Measurements from ENCODE around the gene BST2.
A peak's percentile ranks its signal among the peaks of the same experiment; 100 is the strongest.

BST2 gene, protein sequence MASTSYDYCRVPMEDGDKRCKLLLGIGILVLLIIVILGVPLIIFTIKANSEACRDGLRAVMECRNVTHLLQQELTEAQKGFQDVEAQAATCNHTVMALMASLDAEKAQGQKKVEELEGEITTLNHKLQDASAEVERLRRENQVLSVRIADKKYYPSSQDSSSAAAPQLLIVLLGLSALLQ

DNA sequence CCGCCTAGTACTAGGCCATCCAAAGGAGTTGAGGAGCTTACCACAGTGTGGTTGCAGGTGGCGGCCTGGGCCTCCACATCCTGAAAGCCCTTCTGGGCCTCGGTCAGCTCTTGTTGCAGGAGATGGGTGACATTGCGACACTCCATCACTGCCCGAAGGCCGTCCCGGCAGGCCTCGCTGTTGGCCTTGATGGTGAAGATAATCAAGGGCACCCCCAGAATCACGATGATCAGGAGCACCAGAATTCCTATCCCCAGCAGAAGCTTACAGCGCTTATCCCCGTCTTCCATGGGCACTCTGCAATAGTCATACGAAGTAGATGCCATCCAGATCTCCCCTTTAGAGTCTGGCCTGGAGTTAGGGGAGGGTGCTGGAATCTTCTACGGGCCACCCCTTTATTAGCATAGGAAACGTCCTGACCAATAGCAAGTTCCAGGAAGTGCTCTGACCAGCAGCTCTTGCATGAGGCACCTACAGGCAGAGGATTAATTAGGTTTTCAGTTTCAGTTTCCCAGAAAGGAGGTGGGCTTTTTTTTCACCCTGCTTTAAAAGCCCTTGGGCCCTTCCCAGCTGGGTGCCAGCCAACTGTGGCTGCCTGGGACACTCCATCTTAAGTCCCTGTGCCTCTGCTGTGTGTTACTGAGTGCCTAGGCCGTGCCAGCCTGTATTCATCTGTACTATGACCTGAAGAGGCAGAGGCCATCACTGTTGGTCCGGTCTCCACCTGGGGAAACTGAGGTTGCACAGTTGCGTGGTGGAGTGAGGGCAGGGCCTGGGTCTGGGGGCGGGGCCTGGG is at the start of gene BST2:
Gene BST2 (minus strand): TSS at position 381 of the 796 bp plus-strand sequence. CDS start 55 bp downstream, at position 326.
- peak; percentile 80 for DNase-seq (ENCODE audit: low spot score)

DNA sequence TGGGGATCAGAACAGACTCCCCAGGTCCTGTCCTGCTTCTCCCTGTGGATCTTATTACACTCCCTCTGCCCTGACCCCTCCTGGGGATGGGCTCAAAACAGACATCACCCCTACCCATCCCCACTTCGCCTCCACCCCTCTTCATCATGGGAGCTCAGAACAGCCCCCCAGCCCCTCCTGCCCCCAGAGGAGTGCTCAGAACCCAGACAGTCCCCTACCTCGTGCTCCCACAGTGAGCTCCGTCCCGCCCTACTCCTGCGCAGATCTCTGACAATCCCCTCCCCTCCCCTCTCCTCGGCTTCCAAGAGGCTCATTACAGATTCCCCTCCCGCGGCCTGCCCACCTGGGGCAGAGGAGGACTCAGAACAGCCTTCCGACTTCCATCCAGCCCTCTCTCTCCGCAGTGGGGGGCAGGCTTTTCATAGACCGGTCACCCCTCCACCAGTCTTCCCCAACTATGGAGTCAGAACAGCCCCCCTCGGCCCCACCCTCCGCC is 49.2 kb upstream of the BST2 start:
- DNase-seq (ENCODE audit: low spot score) = peak; percentile 72

DNA sequence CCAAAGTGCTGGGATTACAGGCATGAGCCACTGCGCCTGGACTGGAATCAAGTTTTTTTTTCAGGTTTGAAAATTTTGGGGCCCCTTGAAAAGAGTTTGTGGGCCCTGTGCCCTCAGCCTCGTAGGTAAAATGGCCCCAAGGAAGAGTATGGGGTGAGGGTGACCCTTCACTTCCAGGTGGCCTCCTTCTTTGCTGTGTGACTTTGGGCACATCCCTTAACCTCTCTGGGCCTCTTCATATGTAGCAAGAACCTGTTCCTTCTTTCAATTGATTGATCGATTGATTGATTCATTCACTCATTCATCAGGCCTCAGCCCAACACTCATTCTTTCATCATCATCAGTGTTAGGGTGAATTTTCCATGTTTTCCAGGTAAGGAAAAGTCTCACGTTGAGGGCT is 46.4 kb upstream of the BST2 start:
- DNase-seq (ENCODE audit: low spot score) = no peak

DNA sequence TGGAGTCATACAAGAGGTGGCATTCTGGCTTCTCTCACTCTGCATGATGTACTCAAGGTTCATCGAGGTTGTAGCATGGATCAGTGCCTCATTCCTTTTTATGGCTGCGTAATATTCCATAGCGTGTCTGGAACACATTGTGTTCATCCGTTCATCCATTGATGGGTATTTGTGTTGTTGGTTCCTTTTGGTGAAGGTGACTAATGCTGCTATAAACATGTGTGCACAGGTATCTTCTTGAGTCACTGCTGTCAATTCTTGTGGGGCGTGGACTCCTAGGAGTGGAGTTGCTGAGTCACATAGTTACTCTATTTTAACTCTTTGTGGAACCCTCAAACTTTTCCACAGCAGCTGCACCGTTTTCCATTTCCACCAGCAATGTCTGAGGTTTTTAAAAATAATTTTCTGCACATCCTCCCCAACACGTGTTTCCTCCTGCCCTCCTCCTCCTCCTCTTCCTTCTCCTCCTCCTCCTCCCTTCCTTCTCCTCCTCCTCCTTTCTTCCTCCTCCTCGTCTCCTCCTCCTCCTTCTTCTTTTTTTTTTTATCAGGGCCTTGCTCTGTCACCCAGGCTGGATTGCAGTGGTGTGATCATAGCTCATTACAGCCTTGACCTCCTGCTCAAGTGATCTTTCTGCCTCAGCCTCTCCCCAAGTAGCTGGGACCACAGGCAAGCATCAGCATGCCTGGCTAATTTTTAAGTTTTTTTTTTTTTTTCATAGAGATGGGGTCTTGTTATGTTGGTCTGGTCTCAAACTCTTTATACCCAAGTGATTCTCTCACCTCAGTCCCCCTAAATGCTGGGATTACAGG is 45.0 kb upstream of the BST2 start:
- DNase-seq (ENCODE audit: low spot score) = no peak

DNA sequence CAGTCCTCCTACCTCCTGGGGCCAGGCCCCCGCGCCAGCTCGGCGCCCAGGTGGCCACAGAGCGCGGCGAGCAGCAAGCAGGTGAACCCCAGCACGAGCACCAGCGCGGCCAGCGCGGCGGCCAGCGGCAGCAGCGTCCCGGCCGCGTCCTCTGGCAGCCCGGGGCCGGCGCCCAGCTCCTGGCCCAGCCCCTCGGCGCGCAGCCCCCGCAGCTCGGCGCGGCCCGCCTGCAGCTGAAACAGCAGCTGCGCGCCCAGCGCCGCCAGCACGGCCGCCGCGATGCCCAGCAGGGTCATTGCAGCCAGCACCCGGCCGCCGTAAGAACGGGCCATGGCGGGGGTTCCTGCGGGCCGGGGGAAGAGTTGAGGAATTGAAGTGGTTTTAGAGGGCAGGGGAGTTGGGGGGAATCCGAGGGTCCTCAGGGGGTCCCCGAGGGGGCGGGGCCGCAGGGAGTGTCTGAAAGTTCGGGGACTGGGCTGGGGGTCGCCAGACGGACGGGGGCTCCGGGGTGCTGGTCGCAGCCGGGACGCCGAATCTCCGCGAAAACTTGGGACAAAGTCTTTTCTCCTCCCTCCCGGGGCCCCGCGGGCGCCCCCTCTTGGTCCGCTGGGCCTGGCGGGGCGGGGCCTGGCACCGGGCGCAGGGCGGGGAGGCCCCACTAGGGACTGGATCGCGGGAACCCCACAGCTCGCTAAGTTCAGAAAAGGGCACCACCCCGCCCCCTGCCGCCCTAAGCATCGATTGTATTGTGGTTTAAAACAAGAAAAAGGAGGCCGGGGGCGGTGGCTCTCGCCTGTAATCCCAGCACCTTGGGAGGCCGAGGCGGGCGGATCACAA is 42.9 kb upstream of the BST2 start, which contains the start of gene TMEM221:
Gene TMEM221 (minus strand): TSS at position 538 of the 837 bp plus-strand sequence. CDS start 206 bp downstream, at position 332.
- peak; percentile 84 for DNase-seq (ENCODE audit: low spot score)

DNA sequence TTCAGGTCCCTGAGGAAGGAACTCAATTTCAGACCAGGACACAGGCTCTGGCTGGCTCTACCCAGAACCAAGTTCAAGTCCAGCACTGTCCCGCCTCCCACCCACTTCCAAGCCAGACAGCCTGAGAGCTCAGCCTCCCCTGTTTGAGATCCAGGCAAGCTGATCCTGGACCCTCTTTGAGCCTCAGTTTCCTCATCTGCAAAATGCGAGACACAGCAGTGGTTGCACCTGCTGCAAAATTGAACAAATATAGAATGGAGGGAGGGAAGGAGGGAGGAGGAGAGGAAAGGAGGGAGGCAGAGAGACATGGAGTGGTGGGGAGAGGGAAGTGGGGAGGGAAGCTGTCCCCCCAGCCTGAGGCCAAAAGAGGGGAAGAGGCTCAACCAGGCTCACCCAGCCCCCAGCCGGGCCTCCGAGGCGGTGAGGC is 42.3 kb upstream of the BST2 start:
- DNase-seq (ENCODE audit: low spot score) = no peak

DNA sequence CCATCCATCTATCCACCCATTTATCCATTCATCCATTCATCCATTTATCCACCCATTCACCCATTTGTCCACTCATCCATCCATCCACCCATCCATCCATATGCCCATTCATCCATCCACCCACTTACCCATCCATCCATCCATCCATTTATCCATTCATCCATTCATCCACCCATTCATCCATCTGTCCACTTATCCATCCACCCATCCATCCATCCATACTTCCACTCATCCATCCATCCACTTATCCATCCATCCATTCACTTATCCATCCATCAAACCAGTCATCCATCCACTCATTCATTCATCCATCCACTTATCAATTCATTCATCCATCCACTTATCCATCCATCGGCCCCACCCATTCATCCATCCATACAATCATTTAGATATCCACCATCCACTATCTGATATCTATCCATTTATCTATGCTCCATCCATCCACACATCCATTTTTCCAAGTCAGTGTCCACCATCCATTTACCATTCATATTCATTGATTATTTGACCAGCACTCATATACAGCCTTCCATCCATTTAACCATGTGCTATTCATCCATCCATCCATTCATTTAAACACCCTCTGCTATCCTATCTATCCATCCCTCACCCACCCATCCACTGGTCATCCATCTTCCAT is 40.2 kb upstream of the BST2 start:
- no peak for DNase-seq (ENCODE audit: low spot score)

DNA sequence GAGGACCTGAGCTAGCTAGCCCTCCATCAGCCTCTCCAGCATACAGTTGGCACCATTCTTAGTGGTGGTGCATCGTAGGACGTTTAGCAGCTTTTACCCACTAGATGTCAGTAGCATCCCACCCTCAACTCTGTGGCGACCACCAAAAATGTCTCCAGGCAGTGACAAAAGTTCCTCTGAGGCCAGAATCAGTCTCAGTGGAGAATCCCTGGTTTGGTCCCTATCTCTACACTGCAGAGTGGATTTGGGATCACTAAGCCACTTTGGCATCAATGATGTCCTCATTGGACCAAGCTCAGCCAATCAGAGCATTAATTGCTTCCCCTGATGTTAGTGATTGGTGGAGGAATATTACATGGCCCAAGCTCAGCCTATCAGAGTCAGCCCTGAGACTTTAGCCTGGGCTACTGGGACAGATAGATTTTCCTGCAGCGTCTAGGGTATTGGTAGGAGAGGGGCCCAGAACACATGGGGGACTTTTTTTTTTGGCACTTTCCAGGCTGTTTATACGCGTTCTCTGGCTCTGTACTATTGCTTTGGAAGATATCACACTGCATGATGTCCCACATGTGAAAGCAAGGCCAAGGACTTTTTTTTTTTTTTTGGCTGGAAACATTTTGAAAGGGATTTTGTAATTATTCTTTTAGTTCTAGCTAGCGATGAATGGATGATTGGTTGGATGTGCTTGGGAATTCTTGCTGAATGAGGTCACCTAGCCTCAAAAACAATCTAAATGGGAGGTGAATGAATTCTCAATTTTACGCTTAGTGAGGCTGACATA is 36.0 kb upstream of the BST2 start:
- peak; percentile 63 for DNase-seq (ENCODE audit: low spot score)

DNA sequence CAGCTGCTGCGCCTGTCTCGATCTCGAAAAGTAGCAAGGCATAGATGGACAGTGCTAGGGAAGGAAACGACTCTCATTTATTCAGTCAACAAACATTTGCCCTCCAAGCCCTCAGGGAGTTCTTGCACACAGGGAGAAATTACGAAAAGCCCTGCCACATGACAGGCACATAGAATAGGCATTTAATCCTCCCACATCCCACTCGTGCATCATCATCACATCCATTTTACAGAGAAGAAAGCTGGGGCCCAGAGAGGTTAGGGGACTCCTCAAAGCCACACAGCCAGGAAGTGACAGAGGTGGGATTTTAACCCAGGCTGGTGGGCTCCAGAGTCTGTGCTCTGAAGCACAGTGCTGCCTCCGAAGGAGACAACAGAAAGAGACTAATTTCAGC is 31.4 kb upstream of the BST2 start:
- DNase-seq (ENCODE audit: low spot score) = no peak

DNA sequence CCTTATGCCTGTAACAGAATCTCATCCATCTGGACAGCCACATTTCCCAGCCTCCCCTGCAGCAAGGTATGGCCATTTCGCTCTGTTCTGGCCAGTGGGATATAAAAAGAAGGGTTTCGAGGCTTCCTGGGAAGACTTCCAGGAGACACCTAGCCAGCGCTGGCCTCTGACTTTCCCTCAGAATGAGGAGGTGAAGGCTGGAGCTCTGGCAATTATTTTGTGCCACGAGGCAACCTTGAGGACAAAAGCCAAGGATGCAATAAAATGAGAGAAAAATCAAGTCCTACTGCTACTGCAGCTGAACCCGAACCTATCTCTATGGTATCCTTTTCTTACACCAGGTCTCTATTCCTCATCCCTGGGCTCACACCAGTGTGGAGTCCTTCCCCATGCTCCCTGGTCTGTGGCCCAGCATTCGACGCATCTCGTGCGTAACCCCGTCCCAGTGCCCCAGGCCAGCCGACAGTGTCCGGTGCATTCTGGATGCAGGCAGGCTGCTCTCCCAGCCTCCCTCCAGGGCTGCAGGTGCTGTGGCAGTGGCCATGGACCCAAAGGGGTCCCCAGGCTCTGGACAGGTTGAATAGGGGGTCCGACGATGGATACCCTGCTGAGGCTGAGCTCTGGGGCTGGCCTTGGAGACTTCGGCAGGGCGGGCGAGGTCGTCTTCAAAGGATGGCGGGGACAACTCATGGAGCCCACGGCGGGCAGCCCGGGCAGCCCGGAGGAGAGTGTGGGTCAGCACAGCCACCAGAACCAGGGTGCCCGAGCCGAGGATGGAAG is 30.9 kb upstream of the BST2 start:
- no peak for DNase-seq (ENCODE audit: low spot score)

DNA sequence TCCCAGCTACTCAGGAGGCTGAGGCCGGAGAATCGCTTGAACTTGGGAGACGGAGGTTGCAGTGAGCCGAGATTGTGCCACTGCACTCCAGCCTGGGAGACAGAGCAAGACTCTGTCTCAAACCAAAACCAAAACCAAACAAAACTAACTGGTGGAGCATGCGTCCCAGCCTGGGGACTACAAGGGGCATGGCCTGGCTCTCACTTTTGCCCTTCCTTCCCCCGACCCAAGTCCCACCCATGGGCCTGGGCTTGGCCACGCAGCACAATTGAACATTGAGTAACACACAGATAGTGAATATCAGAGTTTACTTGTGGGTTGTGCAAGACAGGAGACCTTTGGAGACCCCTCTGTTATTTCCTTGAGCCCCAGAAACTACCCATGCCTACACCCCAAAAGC is 29.8 kb upstream of the BST2 start:
- DNase-seq (ENCODE audit: low spot score) = no peak

DNA sequence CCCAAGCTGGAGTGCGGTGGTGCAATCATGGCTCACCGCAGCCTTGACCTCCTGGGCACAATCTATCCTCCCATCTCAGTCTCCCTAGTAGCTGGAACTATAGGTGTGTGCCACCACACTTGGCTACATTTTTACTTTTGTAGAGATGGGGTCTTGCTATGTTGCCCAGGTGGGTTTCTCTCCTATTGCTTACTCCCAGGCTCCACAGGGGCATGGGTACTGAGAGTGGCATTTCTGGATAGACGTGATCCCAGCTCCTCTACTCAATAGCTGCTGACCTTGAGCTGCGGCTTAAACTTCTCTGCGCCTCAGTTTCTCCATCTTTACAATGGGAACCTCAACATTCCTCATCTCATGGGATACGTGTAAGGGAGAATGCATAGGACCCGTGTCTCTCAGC is 26.0 kb upstream of the BST2 start:
- DNase-seq (ENCODE audit: low spot score) = no peak

DNA sequence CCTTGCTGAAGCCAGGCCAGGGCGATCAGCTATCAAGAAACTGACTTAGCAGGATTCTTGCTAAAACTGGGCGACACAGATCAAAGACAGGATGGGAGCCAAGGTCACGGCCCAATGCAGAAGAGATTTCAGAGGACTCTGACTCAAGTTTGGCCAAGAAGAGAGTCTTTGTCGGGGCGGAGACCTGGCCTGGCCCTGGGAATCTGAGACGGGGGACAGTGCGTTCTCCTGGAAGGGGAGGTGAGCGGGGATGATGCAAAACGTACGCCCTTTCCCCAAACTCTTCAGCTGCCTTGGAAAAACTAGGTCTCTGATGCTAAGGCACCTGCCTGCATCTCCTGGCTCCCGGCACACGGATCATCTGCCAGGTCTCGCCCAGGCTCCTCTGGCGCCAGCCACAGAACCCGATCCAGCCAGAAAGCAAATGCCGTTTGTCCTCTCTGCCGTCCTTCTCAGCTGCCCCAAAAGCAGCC is 24.2 kb upstream of the BST2 start:
- no peak for DNase-seq (ENCODE audit: low spot score)

DNA sequence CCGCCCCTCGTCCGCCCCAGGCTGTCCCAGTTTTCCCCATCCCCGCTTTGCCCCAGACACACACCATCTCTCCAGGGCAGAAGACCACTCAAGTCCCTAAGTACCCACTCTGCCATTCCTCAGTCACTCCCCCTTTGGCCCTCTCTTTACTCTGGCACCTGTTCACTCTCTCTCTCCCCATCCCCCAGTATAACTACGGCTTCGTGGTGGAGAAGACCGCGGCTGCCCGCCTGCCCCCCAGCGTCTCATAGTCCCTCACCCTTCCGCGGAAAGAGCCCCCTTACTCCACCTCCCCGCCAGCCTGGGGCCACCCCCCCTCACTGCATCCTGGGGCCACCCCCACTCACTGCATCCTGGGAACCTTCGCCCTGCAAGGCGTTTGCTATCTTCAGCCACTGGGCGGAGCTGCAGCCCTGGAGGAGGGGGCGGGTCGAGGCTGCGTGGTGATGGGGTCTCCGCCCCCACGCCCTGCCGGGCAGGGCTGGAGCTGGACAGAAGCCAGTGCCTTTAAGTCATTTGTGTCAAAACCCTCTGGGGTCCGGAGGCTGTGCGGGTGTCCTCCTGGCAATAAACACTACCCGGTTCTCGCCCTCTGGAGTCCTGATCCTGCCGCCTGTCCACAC is 19.4 kb upstream of the BST2 start:
- DNase-seq (ENCODE audit: low spot score) = peak; percentile 91

DNA sequence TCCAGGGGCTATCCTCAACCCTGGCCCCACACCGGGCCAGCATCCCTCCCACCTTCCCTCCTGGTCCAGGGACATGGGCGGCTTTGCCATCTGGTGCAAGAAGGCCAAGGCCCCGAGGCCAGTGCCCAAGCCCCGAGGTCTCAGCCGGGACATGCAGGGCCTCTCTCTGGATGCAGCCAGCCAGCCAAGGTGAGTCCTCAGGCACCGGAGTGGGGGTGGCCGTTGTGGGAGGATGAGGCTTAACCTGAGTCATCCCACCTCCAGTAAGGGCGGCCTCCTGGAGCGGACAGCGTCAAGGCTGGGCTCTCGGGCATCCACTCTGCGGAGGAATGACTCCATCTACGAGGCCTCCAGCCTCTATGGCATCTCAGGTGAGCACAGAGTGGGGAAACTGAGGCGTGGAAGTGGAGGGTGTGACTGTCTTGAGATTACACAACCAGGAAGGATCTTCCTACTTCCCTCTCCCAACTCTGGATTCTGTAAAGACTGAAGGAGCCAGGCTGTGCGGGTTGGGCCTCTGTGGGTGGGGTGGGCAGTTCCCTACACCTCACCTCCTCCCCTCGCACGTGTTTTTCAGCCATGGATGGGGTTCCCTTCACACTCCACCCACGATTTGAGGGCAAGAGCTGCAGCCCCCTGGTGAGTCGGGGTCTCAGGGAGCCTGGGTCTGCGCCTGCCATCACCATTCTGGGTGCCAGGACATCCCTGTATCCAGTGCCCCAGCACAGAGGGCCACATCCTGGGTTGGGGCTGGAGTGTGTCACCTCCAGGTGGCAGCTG is 18.2 kb upstream of the BST2 start:
- no peak for DNase-seq (ENCODE audit: low spot score)

DNA sequence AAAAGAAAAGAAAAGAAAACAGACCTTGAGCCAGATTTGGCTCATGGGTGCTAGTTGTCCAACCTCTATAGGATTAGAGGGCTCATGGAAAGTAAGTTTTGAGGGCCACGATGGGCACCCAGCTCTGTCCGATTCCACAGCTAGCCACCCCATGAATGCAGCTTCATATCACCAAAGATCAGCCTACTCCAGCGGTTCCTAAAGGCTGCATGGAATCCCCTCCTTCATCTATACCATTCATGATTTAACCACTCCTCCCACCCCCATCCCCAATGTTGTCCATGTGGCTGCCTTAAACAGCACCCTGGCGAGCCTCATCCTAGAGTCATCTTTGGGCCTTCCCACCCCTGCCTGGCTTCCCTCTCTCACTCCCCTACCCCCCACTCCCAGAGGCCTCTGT is 16.5 kb upstream of the BST2 start:
- DNase-seq (ENCODE audit: low spot score) = no peak

DNA sequence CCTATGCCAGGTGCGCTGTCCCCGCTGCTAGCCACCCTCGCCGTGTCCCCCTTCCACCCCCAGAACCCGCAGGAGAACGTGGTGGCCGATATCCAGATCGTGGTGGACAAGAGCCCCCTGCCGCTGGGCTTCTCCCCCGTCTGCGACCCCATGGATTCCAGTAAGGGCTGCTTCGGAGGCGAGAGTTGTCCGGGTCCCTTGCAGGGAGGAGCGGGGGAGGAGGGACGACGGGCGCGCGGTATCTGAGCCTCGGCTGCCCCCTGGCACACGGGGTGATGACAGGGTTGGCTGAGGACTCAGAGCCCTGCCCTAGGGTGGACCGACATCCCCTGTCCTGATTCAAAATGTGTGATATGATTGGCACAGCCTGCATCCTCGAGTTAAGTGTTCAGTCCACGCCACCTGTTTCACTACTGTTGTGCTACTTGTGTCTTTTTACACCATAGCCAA is 15.1 kb upstream of the BST2 start:
- DNase-seq (ENCODE audit: low spot score) = peak; percentile 63
